Naive B cell (primary cell): ENCODE measurements around the gene ZNF565. TPM values are rescaled to one million over a fixed set of nuclear protein-coding genes. Genes with fewer than 3 reads are reported as not detected.

Experiments
- ATAC-seq, 2 donors: fragments of 150-1000 bp; cut with Tn5 transposase; 2 replicates each; pipeline ENCODE4 v1.10.0; 2021; ENCODE audit warnings: low read depth in 2 of 2, mild to moderate bottlenecking in 2 of 2, moderate library complexity in 2 of 2
- DNase-seq: peaks from one replicate; pipeline ENCODE4 v3.0.0; 2022
- H3K27ac Mint-ChIP-seq, 6 donors: one replicate each; pipeline ENCODE4 v1.8.0; 2020 to 2022; ENCODE audit warnings: mild to moderate bottlenecking in 6 of 6, mixed read lengths in 6 of 6, moderate library complexity in 5 of 6, inconsistent platforms in 2 of 6
- H3K27me3 Mint-ChIP-seq, 3 donors: one replicate each; pipeline ENCODE4 v1.8.0; 2021 to 2022; ENCODE audit warnings: mixed read lengths in 3 of 3, mild to moderate bottlenecking in 1 of 3
- H3K36me3 Mint-ChIP-seq, 2 donors: one replicate each; pipeline ENCODE4 v1.8.0; 2020 to 2022; ENCODE audit warnings: mixed read lengths in 2 of 2, inconsistent platforms in 1 of 2, mild to moderate bottlenecking in 1 of 2
- H3K4me1 Mint-ChIP-seq, 3 donors: one replicate each; pipeline ENCODE4 v1.8.0; 2020 to 2022; ENCODE audit warnings: mixed read lengths in 3 of 3, inconsistent platforms in 1 of 3, mild to moderate bottlenecking in 1 of 3, moderate library complexity in 1 of 3
- H3K4me3 Mint-ChIP-seq, 8 donors: one replicate each; pipeline ENCODE4 v1.8.0; 2020 to 2022; ENCODE audit warnings: mild to moderate bottlenecking in 8 of 8, mixed read lengths in 8 of 8, moderate library complexity in 8 of 8, inconsistent platforms in 2 of 8
- H3K9me3 Mint-ChIP-seq, 7 donors: one replicate each; pipeline ENCODE4 v1.8.0; 2020 to 2022; ENCODE audit warnings: mixed read lengths in 7 of 7, mild to moderate bottlenecking in 5 of 7, inconsistent platforms in 2 of 7, moderate library complexity in 1 of 7
- polyA plus RNA-seq, 6 donors: library from polyadenylated mRNA; unstranded; fragments of 300-500 nt; fragmentation: Illumina TruSeq; gene quantifications; one replicate each; pipeline ENCODE4 v1.2.3, GENCODE V29; 2021; ENCODE audit warnings: low read depth in 6 of 6

Gene ZNF565
- polyA plus RNA-seq, 6 donors from 2014 or later: 1.5 to 5.2 (median 2.1) TPM; not detected in 1

DNA sequence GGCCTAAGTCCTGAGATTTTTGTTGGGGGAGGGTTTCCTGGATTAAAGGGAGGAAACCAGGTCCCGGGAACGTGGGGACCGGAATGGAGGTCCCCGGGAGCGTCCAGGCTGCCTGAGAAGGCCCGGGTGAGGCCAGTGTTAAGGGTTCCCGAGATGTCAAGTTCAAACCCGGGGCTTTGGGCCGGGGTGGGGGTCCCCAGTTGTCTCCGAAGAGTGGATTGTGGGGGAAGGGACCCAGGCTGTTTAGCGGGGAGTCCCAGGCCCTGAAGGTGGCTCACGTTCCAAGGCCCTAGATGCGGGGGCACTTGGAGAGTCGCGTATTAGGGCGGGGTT is 62.5 kb downstream of the ZNF565 start:
- H3K27me3 Mint-ChIP-seq: no peaks in the 10 kb centered on the region
- peaks cover 7 to 20% of the 10 kb centered on the region in 2 donors for H3K36me3 Mint-ChIP-seq
- ATAC-seq (no peak), DNase-seq (no peak)
- H3K9me3 Mint-ChIP-seq: no peaks in the 10 kb centered on the region
- H3K4me3 Mint-ChIP-seq: peak overlapping the region in 1 of 8 donors; percentile 47
- H3K27ac Mint-ChIP-seq: no peak overlapping the region
- H3K4me1 Mint-ChIP-seq: peaks cover 6 to 12% (median 11%) of the 10 kb centered on the region in 3 donors

DNA sequence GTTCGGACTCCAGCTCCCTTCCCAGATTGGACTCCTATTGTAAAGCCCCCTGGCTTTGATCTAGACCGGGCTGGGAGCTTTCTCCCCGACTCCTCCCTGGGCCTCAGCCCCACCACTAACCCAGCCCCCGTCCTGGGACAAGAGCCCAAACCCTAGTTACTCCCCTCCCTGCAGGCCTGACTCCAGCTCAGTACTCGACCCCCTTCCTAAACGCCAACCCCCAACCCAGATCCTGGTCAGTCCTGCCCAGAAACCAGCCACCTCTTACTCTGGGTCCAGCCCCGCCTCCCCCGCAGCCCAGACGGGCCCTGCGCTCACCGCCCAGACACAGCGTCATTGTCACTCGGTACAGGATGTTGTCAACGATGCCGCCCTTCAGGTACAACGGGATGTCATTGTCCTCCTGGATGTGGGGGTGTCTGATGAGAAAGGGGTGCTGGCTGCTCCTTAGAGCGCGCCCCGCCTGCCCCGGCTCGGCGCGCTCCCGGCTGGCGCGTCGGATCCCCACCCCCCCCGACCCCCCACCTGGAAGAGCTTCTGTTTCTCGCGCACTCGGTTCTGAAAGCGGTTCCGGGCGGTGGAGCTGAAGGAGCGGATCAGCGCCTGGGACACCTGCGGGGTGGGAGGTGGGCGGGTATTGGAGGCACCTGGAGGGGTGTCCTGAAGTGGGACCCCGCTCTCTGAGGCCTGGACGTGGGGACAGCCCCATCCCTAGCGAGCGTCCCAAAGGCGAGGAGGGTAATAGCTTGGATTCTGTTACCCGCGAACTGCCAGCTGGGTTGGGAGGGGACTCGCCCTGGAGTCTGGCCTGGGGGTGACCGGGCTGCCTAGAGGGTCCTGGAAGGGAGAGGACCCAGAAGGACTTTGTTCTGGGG is 63.1 kb downstream of the ZNF565 start:
- H3K4me3 Mint-ChIP-seq: peak overlapping the region in 2 of 8 donors; percentile 25 to 47
- peaks cover 7 to 27% of the 10 kb centered on the region in 2 donors for H3K36me3 Mint-ChIP-seq
- H3K9me3 Mint-ChIP-seq: no peaks in the 10 kb centered on the region
- H3K27ac Mint-ChIP-seq: peak overlapping the region in 1 of 6 donors; percentile 68
- no peaks in the 10 kb centered on the region for H3K27me3 Mint-ChIP-seq
- ATAC-seq (no peak), DNase-seq (no peak)
- peaks cover 6 to 14% (median 12%) of the 10 kb centered on the region in 3 donors for H3K4me1 Mint-ChIP-seq

DNA sequence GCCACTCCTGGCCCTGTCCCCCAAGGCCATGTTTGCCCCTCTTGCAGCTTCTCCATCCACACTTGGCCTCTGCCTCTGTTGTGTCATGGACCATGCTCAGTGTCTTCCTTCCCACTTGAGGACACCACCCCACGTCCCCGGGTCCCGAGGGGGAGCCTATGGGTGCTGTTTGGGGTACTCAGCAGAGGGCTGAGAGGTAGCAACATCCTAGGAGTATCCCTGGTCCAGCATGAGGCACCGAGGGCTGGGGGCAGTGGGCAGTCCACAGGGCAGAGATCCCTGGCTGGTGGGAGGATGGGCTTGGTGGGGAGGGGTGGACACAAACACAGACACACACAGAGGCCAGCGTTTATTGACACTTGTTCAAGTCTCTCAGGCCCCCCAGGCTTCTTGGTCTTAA is 63.9 kb downstream of the ZNF565 start:
- Mint-ChIP-seq H3K9me3 (no peaks in the 10 kb centered on the region), H3K36me3 (peaks cover 7 to 31% of the 10 kb centered on the region in 2 donors), H3K27ac (peak overlapping the region in 1 of 6 donors; percentile 79), H3K4me1 (peaks cover 6 to 16% (median 12%) of the 10 kb centered on the region in 3 donors), H3K27me3 (no peaks in the 10 kb centered on the region), H3K4me3 (no peak overlapping the region)
- no peak for DNase-seq
- ATAC-seq: no peak

- DNase-seq (no peak), ATAC-seq (no peak)
- peaks cover 6 to 16% (median 12%) of the 10 kb centered on the region in 3 donors for H3K4me1 Mint-ChIP-seq
- peaks cover 7 to 31% of the 10 kb centered on the region in 2 donors for H3K36me3 Mint-ChIP-seq
- peak overlapping the region in 2 of 6 donors; percentile 42 to 63 for H3K27ac Mint-ChIP-seq
- no peaks in the 10 kb centered on the region for H3K27me3 Mint-ChIP-seq
- H3K4me3 Mint-ChIP-seq: peak overlapping the region in 1 of 8 donors; percentile 32
- no peaks in the 10 kb centered on the region for H3K9me3 Mint-ChIP-seq
These were observed 64.6 kb downstream of the ZNF565 start for GRCh38 chr19:36149673-36150406.

GRCh38 chr19:36144624-36145023 is 69.8 kb downstream of the ZNF565 start:
- H3K9me3 Mint-ChIP-seq: peaks cover 0 to 5% (median 0%) of the 10 kb centered on the region in 7 donors
- peaks cover 9 to 38% of the 10 kb centered on the region in 2 donors for H3K36me3 Mint-ChIP-seq
- H3K4me1 Mint-ChIP-seq: peaks cover 14 to 27% (median 15%) of the 10 kb centered on the region in 3 donors
- peak overlapping the region in 1 of 8 donors; percentile 64 for H3K4me3 Mint-ChIP-seq
- no peak overlapping the region for H3K27ac Mint-ChIP-seq
- ATAC-seq: no peak
- DNase-seq: no peak
- no peaks in the 10 kb centered on the region for H3K27me3 Mint-ChIP-seq

DNA sequence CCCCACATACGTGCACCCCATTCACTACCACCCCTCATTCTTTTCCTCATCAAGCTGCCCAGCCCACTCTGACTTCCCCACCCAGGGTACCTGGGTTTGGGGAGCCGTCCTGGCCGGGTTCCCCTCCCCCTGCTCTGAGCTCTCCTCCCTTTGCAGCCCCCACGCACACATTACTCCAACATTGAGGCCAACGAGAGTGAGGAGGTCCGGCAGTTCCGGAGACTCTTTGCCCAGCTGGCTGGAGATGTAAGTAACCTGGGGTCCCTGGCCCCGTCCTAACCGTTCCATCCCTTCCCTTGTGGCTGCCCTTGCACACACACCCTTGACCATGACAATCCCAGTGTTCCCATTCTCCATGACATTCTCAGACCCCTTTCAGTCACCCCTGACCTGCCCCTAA is 72.0 kb downstream of the ZNF565 start:
- DNase-seq (no peak), ATAC-seq (no peak)
- Mint-ChIP-seq H3K27ac (peak overlapping the region in 2 of 6 donors; percentile 57 to 60), H3K27me3 (no peaks in the 10 kb centered on the region), H3K9me3 (peaks cover 0 to 5% (median 0%) of the 10 kb centered on the region in 7 donors), H3K4me1 (peaks cover 10 to 24% (median 15%) of the 10 kb centered on the region in 3 donors), H3K36me3 (peaks cover 8 to 33% of the 10 kb centered on the region in 2 donors), H3K4me3 (peak overlapping the region in 6 of 8 donors; percentile 29 to 99 (median 56))

GRCh38 chr19:36142046-36142445 is 72.4 kb downstream of the ZNF565 start:
- no peak for DNase-seq
- Mint-ChIP-seq H3K4me3 (peak overlapping the region in 4 of 8 donors; percentile 55 to 99 (median 96)), H3K4me1 (peaks cover 10 to 21% (median 15%) of the 10 kb centered on the region in 3 donors), H3K36me3 (peaks cover 8 to 29% of the 10 kb centered on the region in 2 donors), H3K9me3 (peaks cover 0 to 5% (median 0%) of the 10 kb centered on the region in 7 donors), H3K27me3 (no peaks in the 10 kb centered on the region), H3K27ac (peak overlapping the region in 2 of 6 donors; percentile 57 to 81)
- ATAC-seq: no peak

DNA sequence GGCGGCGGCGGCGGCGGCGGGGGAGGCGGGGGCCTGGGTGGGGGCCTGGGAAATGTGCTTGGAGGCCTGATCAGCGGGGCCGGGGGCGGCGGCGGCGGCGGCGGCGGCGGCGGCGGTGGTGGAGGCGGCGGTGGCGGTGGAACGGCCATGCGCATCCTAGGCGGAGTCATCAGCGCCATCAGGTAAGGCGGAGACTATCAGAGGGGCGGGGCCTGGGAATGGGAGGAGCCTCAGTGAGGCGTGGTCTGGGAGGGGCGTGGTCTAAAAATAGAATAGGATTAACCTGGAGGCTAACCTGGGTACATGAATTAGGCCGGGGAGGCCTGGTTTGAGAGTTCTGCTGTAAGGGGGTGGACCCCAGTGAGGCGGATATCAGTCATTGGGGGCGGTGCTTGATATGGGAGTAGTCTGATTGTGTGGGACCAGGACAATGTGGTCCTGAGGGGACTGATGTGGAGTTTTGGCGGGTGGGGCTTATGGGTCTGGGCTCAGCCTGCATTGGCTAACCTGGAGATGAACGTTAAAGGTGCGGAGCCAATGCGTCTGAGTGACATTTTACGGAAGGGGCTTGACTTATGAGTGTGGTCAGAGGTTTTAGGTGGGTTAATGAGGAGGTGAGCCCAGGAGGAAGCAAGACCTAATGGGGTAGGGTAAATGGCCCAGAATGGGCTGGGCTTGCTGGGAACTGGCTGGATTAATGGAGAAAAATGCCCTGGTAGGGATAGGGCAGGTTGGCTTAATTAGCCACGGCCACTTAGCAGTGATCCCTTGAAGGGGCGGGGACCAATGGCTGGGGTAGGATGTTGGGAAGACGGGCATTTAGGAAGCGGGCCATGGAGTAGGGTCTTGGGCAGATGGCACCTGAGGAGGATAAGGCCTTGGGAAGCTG is 73.2 kb downstream of the ZNF565 start:
- Mint-ChIP-seq H3K27me3 (no peaks in the 10 kb centered on the region), H3K9me3 (peaks cover 0 to 5% (median 0%) of the 10 kb centered on the region in 7 donors), H3K4me3 (peak overlapping the region; percentile 89 to 99 (median 96)), H3K36me3 (peaks cover 8 to 21% of the 10 kb centered on the region in 2 donors), H3K27ac (peak overlapping the region; percentile 85 to 96 (median 92)), H3K4me1 (peaks cover 10 to 18% (median 15%) of the 10 kb centered on the region in 3 donors)
- DNase-seq (peak; percentile 85), ATAC-seq (peak; percentile 65 to 71)

DNA sequence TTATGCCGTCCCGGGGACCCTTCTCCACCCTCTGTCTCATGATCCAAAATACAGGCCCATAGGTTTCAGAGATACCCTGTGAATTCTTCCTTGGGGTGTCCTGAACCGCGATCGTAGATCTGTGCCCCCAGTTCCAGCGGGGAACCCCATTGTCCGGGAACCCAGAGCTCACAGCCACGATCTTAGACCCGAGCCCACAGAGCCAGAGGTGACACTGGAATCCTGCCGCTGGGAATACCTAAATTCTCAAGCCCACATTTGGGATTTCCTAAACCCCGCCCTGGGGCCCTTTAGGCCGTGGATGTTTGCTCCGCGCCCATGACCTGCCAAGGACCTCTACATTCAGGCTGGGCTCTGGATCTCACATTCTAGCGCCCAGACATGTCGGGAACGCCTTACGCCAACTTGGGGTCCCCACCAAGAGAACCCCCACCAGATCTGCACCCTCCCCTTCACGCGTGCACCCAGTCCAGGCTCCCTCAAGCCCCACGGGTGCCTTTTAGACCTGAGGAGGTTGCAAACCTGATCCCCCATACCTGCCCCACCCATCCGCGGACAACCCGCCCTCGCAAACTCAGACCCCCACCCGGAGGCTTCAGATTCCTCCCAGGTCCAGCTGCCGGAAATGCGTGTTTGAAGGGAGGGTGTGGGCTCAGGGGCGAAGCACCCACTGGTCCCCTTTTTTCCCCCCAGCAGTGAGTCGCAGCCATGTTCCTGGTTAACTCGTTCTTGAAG is 74.0 kb downstream of the ZNF565 start:
- DNase-seq (peak; percentile 62), ATAC-seq (peak; percentile 29 to 31)
- Mint-ChIP-seq H3K27ac (peak overlapping the region; percentile 84 to 98 (median 92)), H3K4me3 (peak overlapping the region; percentile 89 to 99 (median 96)), H3K27me3 (peaks cover 0 to 5% (median under 1%) of the 10 kb centered on the region in 3 donors), H3K36me3 (peaks cover 8 to 18% of the 10 kb centered on the region in 2 donors), H3K4me1 (peaks cover 10 to 16% (median 15%) of the 10 kb centered on the region in 3 donors), H3K9me3 (peaks cover 0 to 5% (median 0%) of the 10 kb centered on the region in 7 donors)

GRCh38 chr19:36139473-36140303 is 74.8 kb downstream of the ZNF565 start, which contains the start of gene CAPNS1:
Gene CAPNS1 (plus strand): TSS chr19:36140066. CDS start chr19:36141012, 946 bp downstream.
- Mint-ChIP-seq H3K9me3 (peaks cover 0 to 5% (median 0%) of the 10 kb centered on the region in 7 donors), H3K27me3 (peaks cover 0 to 11% (median 7%) of the 10 kb centered on the region in 3 donors), H3K4me1 (peaks cover 10 to 16% (median 15%) of the 10 kb centered on the region in 3 donors), H3K36me3 (peaks cover 8 to 18% of the 10 kb centered on the region in 2 donors), H3K27ac (peak within 1 kb of the TSS; percentile 84 to 98 (median 95)), H3K4me3 (peak within 1 kb of the TSS; percentile 89 to 99 (median 96))
- DNase-seq (peak; percentile 91), ATAC-seq (peak; percentile 72 to 75)

GRCh38 chr19:36139120-36139472 is 75.4 kb downstream of the ZNF565 start:
- H3K27me3 Mint-ChIP-seq: peaks cover 0 to 11% (median 7%) of the 10 kb centered on the region in 3 donors
- no peak for ATAC-seq

More at GRCh38 chr19:36139120-36139472, 75.4 kb downstream of the ZNF565 start:
- DNase-seq: no peak
- Mint-ChIP-seq H3K36me3 (peaks cover 8 to 18% of the 10 kb centered on the region in 2 donors), H3K4me3 (peak overlapping the region; percentile 89 to 99 (median 96)), H3K9me3 (peaks cover 0 to 5% (median 0%) of the 10 kb centered on the region in 7 donors), H3K27ac (peak overlapping the region in 4 of 6 donors; percentile 53 to 96 (median 90)), H3K4me1 (peaks cover 10 to 16% (median 15%) of the 10 kb centered on the region in 3 donors)
